Measurements from ENCODE around the gene MNX1. TPM values are rescaled to one million over a fixed set of nuclear protein-coding genes. Genes with fewer than 3 reads are reported as not detected.

The MNX1 gene
- total RNA-seq, 1 experiment from 2014 or later: not detected

DNA sequence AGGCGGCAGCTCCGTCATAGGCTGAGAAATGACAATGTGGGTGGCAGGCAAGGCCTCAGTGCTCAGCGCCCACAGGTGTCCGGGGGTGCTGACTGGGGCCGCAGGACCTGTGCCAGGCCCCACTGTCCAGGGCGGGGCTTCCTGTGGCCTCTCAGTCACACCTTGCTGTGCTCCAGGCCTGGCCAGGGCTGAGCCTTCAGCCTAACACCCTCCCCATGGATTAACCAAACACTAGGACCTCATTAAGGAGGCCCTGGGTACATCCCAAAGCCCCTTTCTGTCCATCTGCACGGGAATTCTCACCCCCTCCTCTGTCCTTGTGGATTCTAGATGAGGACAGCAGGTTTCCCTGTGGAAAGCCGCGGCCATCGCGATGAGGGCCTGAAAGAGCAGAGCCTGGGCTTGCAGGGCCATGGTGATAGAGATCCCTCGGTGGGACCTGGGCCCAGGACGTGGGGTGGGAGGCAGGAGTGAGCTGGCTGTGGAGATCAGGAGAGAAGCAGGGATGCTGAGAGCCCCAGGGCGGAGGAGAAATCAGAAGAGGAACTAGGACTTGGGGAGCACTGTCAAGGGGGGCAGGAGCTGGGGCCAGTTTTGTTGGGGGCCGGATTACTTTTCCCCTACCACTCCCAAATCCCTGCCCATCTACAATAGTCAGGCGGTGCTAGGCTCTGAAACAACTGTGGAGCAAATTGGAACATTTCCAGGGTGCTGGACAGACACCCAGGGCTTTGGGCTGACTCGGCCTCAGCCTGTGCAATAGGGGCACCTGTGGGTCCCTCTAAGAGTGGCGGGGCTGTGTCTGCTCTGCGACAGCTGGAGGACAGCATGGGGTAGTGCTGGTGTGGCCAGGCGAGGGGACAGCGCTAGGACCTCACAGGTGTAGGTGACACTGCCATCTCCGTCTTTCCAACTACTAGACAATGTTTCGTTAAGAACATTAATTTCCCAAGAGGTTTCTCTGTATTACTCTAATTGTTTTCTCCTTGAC lies 23.3 kb upstream of the MNX1 start:
- DNase-seq (ENCODE audit: low read depth): no peak

DNA sequence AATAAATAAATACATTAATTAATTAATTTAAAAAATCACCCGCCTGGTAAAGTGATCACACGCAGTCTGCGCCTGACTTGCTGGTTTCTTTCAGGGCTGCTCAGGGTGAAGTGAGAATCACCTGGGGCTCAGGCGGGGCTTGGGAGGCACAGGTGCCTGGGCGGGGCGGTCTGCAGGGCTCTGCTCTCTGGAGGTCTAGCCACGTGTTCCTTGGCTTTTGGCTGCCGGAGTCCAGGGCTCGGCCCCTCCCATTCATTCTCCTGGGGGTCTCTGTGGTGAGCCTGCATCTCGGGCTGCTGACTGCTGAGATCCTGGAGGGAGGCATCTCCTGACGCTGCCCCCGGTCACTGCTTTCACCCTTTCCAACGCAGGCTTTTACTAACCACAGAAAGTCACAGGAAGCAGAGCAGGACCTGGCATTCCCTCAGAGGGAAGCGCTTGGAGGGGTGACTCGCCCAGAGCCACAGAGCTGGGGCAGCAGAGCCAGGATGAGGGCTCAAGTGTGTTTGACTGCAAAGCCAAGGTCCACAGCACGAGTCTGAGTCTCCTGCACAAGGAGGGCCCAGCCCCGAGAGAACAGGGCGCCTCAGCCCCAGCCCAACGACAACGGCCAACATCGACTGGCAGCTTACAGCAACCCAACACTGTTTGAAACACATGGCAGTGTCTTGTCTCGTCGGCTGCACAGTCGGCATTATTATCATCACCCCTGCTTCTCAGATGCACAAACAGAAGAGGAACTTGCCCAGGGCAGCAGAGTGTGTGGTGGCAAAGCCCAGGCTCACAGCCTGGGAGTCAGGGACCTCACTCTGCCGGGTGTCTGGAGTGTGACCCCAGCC lies 22.4 kb upstream of the MNX1 start:
- no peak for DNase-seq (ENCODE audit: low read depth)

DNA sequence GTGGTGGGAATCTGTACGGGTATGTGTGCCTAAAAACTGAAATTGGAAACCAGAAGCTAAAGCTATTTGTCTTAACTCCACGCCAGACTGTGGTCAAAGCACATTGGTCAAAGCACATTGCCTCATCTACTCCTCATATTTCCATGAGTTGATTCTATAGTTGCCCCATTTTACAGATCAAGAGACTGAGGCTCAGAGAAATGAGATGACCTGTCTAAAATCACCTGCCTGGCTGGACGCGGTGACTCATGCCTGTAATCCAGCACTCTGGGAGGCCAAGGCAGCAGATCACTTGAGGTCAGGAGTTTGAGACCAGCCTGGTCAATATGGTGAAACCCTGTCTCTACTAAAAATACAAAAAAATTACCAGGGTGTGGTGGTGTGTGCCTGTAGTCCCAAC lies 21.7 kb upstream of the MNX1 start:
- DNase-seq (ENCODE audit: low read depth): no peak

DNA sequence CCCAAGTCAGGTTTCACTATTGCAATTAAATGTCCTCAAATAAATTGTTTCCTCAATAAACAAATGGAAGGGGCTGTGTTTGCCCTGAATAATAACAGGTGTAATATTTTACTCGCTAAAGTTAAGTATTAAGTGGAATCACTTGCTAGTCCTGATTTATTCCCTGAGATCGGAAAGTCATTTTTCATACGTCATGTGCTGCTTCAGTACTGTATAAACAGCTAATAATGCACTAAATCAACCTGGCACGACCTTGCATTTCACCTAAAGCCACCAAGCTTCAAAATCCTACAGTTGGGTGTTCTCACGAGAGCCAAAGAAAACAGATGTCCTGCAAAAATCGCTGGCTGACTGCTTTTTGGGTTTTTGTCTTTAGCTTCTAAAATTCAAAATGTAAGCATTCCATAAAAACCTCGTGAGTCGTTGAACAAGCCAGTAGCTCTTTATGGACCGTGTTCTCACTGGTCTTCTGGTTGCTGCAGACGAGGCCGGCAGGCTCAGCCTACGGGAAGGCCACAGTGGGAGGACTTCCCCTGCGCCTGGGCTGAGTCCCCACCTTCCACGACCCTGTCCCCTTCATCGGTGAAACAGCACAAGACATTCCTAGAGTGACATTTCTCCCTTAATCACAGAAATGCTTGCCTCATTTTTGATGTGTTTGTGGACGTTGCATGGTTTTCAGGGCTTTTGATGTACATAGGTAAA lies 17.9 kb upstream of the MNX1 start:
- DNase-seq (ENCODE audit: low read depth): no peak

DNA sequence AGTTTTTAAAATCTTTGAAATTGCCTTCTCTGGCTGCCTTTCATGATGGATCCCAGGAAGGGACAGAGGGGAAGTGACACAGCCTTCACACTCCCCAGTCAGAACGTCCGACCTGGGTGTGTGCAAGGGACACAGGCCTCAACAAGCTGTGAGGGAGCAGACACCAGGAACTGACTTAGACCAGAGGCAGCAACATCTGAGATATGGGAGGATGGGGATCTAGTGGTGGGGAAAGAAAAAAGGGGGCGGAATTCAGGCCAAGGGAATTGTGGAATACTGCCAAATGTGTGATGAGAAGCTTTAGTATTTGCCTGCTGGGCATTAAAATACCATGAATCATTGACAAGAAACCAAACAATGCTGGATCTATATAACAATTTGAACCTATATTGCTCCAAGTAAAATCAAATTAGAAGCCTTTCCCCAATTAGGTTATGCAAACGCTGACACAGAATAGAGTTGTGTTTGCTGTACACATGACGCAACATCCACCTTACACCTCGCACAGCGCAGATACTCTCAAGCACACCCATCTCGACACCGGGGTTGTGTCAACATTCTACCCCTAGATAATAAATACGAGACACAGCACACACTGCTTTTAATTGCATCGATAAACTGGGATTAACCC lies 17.2 kb upstream of the MNX1 start:
- DNase-seq (ENCODE audit: low read depth): no peak

DNA sequence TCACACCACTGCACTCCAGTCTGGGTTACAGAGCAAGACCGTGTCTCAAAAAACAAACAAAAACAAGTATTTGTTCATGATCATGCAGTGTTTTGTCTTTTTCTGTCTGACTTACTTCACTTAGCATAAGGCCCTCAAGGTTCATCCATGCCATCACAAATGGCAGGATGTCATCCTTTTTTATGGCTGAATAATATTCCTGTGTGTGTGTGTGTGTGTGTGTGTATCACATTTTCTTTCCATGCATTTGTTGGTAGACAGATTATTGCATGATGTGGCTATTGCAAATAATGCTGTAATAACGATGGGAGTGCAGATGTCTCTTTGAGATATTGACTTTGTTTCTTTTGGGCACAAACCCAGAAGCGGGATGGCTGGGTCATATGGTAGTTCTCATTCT lies 14.3 kb upstream of the MNX1 start:
- no peak for DNase-seq (ENCODE audit: low read depth)

DNA sequence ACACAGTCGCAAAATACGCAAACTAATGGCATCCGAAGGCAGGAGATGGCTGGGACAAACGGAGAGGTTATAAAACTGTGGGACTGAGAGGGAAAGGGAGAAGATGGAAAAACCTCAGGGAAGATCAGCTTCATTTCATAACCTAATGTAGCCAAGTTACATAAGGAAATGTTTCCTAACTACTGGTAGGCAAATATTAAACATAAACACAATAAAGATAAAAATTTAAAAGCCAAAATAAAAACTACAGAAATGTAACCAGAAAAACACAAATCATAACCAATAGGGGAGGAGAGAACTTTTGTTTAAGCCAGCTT lies 13.1 kb upstream of the MNX1 start:
- DNase-seq (ENCODE audit: low read depth): no peak

DNA sequence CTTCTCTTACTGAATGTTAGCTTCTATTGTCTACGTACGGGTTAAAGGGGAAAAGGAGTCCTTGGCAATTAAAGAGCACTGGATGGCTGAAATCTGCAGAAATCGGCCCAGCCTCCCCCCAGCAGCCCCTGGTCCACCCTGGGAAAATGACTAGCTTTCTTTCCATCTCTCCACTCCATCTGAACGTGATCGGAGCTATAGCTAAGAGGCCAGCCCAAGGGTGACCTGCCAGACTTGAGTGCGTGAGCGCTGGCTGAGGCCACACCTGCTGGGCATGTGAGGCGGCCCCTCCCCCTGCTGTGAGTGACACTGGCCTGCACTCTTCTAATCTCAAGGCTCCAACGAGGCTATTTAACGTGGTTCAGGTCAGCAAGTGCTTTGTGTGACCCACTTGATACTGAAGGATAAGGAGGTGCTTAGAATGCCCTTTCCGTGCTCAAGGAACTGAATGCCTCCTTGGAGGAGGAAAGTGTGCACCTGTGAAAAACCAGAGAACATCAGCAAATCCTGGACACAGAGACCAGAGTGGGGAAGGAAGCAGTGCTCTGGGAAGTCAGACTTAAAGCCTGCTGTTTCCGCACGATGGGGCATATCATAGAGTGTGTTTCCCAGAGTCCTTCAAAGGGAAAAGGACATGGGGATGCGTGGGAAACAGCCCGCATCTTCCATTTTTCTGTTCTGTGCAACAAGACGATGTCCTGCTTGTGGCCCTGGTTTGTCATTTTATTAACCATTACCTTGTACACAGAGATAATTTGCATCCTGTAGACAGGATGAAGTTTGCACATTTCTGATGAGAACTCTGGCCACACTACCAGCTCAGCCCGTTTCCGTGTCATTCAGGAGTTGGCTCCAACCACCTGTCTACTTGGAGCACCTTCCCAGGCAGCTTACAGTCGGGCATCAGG lies 12.5 kb upstream of the MNX1 start:
- DNase-seq (ENCODE audit: low read depth): no peak

DNA sequence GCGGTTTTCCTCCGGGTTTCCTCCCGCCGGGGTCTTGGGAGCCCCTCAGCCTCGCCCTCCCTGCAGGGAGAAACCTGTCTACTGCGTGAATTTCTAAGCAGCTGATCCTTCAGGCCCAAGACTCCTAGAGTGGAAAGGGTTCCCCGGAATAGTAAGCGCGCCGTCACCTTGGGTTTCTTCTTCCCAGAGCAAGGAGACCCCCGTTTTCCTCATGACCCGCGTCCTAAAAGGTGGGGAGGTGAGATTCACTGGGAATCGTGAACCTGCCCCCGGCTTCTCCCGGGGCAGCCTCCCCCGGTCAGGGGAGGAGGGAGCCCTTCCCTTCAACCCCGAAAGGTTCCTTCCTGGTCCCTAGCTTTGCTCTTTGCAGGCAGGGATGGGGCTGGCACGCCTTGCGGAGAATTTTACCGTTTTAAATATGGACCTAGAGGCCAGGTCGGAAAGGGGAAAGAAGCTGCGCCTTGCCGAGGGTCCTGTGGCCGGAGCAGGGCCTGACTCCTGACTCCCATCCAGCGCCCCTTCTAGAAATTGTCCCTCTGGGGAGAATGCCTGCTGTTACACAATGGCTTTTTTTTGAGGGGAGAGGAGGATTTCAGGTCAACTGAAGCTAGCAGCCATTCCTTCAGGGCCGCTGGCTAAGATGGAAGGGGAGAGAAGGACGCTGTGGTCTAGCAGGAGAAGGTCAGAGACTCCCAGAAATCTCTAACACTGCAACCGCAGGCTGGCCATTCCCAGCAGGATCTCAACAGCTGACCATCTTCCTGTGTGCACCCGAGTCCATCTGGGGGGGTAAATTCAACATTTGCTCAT lies 11.6 kb upstream of the MNX1 start:
- DNase-seq (ENCODE audit: low read depth): peak; percentile 48

DNA sequence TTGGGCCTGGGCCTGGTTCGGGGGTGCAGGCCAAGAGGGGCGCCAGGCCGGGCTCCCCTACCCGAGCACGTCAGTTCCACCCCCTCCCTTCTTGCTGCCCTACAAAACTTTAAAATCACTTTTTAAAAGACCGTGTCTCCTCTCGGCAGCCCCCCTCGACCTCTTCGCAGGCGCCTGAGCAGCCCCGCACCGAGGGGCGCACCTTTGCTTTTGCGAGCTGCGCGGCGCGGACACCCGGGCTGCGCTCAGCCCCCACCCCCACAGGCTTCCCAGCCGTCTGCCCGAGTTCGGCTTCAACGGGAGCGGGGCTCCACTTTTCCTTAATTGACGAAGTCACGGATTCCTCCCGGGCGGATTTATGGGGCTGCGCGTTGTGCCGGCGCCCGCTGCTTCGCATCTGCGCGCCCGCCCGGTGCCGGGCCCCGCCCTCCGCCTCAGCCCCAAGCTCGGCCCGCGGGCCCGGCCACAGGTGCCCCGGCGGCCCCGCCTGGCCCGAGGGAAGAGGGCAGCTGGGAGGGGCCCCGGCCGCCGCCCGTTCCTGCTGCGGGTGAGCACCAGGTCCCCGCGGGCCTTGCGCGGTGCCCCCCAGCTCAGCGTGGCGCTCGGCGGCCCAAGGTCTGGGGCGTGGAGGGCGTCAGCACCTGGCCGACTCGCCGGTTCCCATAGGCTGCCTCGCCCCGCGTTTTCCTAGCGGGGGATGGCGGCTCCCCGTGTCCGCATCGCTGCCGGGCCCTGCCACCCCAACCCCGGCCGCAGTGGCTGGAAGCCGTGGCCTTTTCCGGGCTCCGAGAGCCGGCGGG lies 10.8 kb upstream of the MNX1 start:
- no peak for DNase-seq (ENCODE audit: low read depth)

DNA sequence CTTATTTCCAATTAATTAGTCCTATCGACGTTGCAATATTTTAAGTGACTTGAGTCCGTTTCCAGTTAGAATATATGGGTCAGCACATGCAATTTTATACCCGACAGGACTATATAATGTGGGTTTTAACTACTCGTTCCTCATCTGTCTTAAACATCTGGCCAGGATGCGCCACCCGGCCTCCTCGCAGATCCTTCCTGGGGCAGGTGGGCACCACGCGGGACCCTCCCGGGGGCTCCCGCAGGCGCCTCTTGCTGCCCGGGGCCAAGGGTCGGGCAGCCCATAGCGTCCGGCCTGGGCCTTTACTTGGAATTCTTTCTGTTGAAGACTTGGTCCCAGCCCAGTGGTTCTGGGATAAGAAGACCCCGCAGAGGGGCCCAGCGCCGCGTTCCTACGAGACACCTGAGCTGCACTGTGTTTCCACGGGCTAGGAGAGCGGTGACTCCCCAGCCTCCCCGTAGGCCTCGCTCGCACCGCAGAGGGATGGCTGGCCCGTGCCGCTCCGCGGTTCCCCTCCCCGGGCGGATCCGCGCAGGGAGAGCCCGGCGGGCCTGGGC lies 10.1 kb upstream of the MNX1 start:
- DNase-seq (ENCODE audit: low read depth): no peak

DNA sequence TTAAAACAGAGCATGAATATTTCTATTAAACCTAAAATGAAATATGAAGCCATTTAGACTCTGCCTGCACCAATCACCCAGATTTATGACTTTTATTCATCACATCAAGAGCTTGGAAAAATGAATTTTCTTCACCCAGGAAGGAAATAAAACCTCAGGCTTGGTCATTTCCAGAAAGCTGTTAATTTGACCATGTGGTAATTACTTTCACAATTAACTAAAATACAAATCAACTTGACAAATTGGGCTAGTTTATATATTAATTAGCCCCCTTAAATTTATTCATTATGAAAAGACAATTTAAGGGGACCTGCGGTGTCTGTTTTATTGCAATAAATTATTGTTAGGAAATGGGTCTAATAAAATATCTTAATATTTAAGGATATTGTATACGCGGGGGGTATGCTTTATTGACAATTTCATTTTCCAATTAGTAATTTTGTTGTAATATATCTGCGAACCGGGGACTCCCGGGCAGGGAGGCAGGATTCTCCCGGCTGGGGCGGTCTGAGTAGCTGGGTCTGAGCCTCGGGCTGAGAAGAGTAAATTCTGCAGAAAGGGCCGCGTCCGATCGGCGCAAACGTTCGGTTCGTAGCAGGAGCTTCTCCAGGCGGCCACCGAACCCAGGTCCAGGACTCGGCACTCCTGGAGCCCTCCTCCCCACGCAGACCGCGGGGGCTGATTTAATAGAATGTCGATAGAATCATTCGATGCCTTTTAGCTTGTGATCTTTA lies 9.4 kb upstream of the MNX1 start:
- no peak for DNase-seq (ENCODE audit: low read depth)

DNA sequence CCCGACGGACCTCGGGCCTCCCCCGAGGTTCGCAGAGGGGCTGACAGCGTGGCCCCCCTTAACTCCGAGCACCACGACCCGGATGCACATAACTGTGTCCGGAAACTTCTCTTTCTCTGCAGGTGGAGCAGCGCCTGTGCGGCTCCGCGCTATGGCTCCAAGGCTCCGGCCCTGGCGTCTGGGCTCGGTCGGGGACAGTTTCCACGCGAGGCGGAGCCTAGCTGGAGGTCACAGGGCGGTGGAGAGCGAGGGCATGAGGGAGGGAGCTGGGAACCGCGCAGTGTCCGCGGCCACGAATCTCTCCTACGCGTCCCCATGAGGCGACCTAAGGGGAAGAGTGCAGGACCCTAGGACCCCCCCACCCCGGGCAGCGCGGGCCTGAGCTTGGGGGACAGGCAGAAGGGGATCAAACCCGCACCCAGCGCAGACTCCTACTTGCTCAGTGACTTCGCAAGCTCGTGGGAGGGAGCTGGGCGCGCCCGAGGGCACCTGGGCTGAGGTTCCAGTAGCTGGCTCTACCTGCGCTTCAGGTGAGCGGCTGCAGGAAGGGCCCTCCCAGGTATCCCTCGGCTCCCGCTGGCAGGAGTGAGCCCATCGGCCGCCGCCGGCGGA lies 8.6 kb upstream of the MNX1 start:
- DNase-seq (ENCODE audit: low read depth): no peak

DNA sequence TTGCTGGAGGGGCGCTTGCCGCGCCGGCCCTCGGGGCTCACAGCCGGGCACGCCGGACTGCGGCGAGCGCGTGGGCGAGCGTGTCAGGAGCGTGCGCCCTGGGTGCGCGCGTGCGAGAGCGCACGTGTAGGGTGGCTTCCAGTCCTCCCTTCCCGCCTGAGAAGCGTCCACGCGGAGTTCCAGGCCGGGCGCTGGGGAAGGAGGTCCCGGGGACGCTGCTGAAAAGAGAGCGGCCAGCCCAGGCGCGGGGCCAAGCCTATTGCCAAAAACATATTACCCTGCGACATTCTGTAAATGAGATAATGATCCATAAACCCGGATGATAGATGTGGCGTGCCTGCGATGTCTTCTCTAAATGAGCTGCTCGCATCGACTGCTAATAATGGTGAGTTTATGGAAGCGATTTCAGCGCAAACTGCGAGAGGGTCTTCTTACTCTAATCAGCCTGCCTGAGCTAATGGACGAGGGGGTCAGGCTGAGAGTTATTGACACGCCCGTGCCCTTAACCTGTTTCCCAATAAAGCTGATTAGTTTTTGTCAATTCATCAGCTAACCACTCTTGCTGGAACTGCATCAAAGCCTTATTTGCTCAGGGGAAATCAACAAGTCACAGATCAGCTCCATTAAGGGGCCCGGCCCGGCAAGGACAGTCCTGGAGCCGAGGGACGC lies 8.0 kb upstream of the MNX1 start:
- DNase-seq (ENCODE audit: low read depth): no peak

DNA sequence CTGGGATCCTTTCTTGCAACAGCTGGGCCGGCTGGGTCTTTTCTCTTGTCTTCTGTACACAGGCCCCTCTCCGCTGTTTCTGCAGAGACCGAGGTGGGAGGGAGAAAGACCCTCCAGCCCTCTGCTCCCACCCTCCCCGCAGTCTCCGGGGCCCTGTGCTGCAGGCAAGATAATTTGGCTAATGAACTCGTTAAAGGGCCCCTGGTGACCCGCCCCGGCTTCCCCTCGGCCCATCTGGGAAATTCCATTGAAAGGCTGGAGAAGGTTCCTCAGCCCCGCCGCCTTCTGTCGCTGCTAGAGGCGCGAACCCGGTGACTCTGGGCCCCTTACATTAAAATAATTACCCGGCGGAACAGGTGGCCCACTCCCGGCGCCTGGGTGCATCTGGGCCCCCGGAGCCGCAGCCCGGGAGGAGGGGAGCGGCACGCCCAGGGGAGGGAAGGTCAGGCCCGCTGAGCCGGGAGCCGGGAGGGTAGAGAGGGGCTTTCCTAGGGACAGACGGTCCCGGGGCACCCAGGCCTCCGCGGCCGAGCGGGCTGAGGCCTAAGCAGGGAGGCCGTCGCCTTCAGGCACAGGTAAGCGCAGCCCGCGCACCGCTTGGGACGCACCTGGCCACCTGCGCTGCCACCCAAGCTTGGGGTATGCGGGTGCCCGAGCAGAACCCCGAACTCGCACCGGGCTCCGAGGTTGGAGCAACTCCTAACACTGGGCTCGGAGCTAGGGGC lies 7.3 kb upstream of the MNX1 start:
- DNase-seq (ENCODE audit: low read depth): no peak

DNA sequence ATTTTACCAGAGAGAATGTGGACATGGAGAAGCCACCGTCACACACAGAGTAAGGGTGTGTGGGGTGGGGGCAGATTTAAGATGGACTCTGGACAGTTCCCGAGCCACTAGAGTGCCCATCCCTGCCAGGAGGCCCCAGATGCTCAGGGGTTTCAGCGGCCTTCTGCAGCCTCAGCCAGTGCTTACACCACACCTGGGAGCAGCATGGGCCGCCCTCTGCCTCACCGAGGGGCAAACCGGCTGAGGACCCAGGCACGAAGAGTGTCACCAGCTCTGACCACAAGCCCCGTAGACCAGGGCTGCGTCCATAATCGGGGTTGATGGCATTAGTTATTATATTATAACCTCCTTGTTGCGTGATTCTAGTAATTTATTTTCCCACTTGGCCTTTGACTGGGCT lies 6.7 kb upstream of the MNX1 start:
- DNase-seq (ENCODE audit: low read depth): no peak

All from LHCN-M2 (cell line).